A673 (cell line): ENCODE results near the gene LRRC10B. TPM values are rescaled to one million over a fixed set of nuclear protein-coding genes. Genes with fewer than 3 reads are reported as not detected.

Experiments used
- BruUV-seq: library from RNA; stranded (reverse); fragments of 400-500 nt; replicated peaks from 2 replicates; lab custom pipeline; 2021; lab: Mats Ljungman, UMichigan
- CTCF ChIA-PET: fragments of 300-600 bp; sonication (Branson Sonifier 250); formaldehyde crosslinking; loops from one replicate; lab custom pipeline; 2022; ENCODE audit warnings: antibody characterized with exemption; lab: Charles Lee
- POLR2A ChIA-PET: fragments of 300-600 bp; sonication (Branson Sonifier 250); formaldehyde crosslinking; loops from one replicate; lab custom pipeline; 2022; ENCODE audit warnings: antibody characterized with exemption; ENCODE audit not compliant: low non-redundant PET; lab: Charles Lee
- DNase-seq: peaks from one replicate; pipeline ENCODE4 v3.0.0-alpha.2; 2015; ENCODE audit warnings: low spot score
- H3K27ac ChIP-seq: fragments of 200-600 bp; sonication (generic); 2 replicates; pipeline ENCODE4 v1.5.1; 2016; ENCODE audit warnings: mixed run types, low read depth, mild to moderate bottlenecking, mixed read lengths, antibody characterized with exemption, low read length; ENCODE audit not compliant: poor library complexity, severe bottlenecking
- H3K27me3 ChIP-seq: fragments of 200-600 bp; sonication (generic); replicated peaks from 2 replicates; pipeline ENCODE4 v1.6.1; 2017; ENCODE audit warnings: mixed run types, low read depth, mild to moderate bottlenecking, mixed read lengths, antibody characterized with exemption, low read length; ENCODE audit not compliant: insufficient read depth, poor library complexity
- H3K36me3 ChIP-seq: fragments of 200-600 bp; sonication (generic); 2 replicates; pipeline ENCODE4 v1.6.1; 2016; ENCODE audit warnings: mixed run types, mild to moderate bottlenecking, mixed read lengths, antibody characterized with exemption, low read length; ENCODE audit not compliant: insufficient read depth, poor library complexity, severe bottlenecking
- H3K4me1 ChIP-seq: fragments of 200-600 bp; sonication (generic); 2 replicates; pipeline ENCODE4 v1.6.1; 2017; ENCODE audit warnings: mixed run types, mild to moderate bottlenecking, mixed read lengths, antibody characterized with exemption, low read length; ENCODE audit not compliant: insufficient read depth, poor library complexity, severe bottlenecking
- H3K4me3 ChIP-seq: fragments of 200-600 bp; sonication (generic); 2 replicates; pipeline ENCODE4 v1.5.1; 2016; ENCODE audit warnings: low read depth, mixed run types, mild to moderate bottlenecking, mixed read lengths, low read length; ENCODE audit not compliant: poor library complexity, severe bottlenecking
- H3K9me3 ChIP-seq: fragments of 200-600 bp; sonication (generic); 2 replicates; pipeline ENCODE4 v1.6.1; 2016; ENCODE audit warnings: mixed run types, low read depth, mild to moderate bottlenecking, mixed read lengths, antibody characterized with exemption, low read length; ENCODE audit not compliant: poor library complexity, severe bottlenecking
- CTCF ChIP-seq: fragments of 300-800, 200-600 bp; sonication (generic); conservative IDR thresholded peaks from 2 replicates; pipeline ENCODE4 v1.5.1; 2017; ENCODE audit warnings: low read depth, mild to moderate bottlenecking, antibody characterized with exemption, low read length, moderate library complexity, mixed read lengths
- EZH2 ChIP-seq: fragments of 200-600 bp; sonication (generic); IDR thresholded peaks from 2 replicates; pipeline ENCODE4 v1.6.1; 2017; ENCODE audit warnings: borderline replicate concordance, low read depth, mild to moderate bottlenecking, mixed read lengths, antibody characterized with exemption, low read length; ENCODE audit not compliant: poor library complexity, severe bottlenecking
- intact Hi-C: fragments of 100-400 bp; cut with micrococcal nuclease; formaldehyde crosslinking; loops from one replicate; pipeline ENCODE4 v1.10.0; 2022; ENCODE audit not compliant: unreplicated experiment
- total RNA-seq: library from RNA; stranded (reverse); gene quantifications from 2 replicates; pipeline ENCODE4 v1.2.3, GENCODE V29; 2021

LRRC10B gene
- total RNA-seq, 1 experiment from 2014 or later = 17.4 TPM

- no TSS peak for BruUV-seq
- no peaks in the 10 kb centered on the region for H3K9me3 ChIP-seq
- H3K4me1 ChIP-seq = no peaks in the 10 kb centered on the region
- no peak for DNase-seq
- CTCF ChIA-PET = interaction anchor here (0.5 to 2.3 kb wide), 4 partner anchors 22 to 343 kb away, joined by 3 to 10 read pairs (median 5); no protein-coding TSS in a partner anchor
- no peaks in the 10 kb centered on the region for H3K27me3 ChIP-seq
- H3K36me3 ChIP-seq = no peaks in the 10 kb centered on the region
- H3K4me3 ChIP-seq = no peak overlapping the region
- intact Hi-C loops = no loop called here
- TF ChIP-seq EZH2 (no peak), CTCF (no peak)
- POLR2A ChIA-PET = no interaction called here
- no peak overlapping the region for H3K27ac ChIP-seq
Observed at GRCh38 chr11:61545921-61546320, 37.4 kb downstream of the LRRC10B start.

GRCh38 chr11:61546663-61547062 lies 38.1 kb downstream of the LRRC10B start:
- Histone ChIP-seq H3K27ac (no peak overlapping the region), H3K4me3 (no peak overlapping the region), H3K4me1 (no peaks in the 10 kb centered on the region), H3K27me3 (no peaks in the 10 kb centered on the region), H3K9me3 (no peaks in the 10 kb centered on the region), H3K36me3 (no peaks in the 10 kb centered on the region)
- POLR2A ChIA-PET = no interaction called here
- BruUV-seq = no TSS peak
- CTCF ChIA-PET = no interaction called here
- intact Hi-C loops = no loop called here
- DNase-seq = no peak
- no peak for TF ChIP-seq EZH2
- TF ChIP-seq CTCF = no peak

GRCh38 chr11:61547246-61547645 lies 38.7 kb downstream of the LRRC10B start:
- H3K27ac ChIP-seq = no peak overlapping the region
- ChIA-PET CTCF (no interaction called here), POLR2A (no interaction called here)
- H3K9me3 ChIP-seq = no peaks in the 10 kb centered on the region
- no TSS peak for BruUV-seq
- no peak overlapping the region for H3K4me3 ChIP-seq
- H3K27me3 ChIP-seq = no peaks in the 10 kb centered on the region
- no peak for DNase-seq
- H3K36me3 ChIP-seq = no peaks in the 10 kb centered on the region
- intact Hi-C loops = no loop called here
- H3K4me1 ChIP-seq = no peaks in the 10 kb centered on the region
- TF ChIP-seq CTCF = no peak
- TF ChIP-seq EZH2 = no peak
